K562 (cell line): ENCODE measurements around the gene PYGB. TPM values are rescaled to one million over a fixed set of nuclear protein-coding genes. Genes with fewer than 3 reads are reported as not detected.

Source experiments
- ARID4B ChIP-seq: sonication (generic); formaldehyde crosslinking; IDR thresholded peaks from 2 replicates; pipeline ENCODE4 v1.8.0; 2022; ENCODE audit warnings: mild to moderate bottlenecking, missing genetic modification reagents
- ATF1 ChIP-seq, 2 experiments: fragments of 450-650 bp in 1 of 2; IDR thresholded peaks; 2 replicates each; pipeline ENCODE4 v1.6.1; 2016; ENCODE audit warnings: missing compliant biosample characterization in 1 of 2, missing genetic modification characterization in 1 of 2
- ATF4 ChIP-seq: fragments of 450-650 bp; formaldehyde crosslinking; IDR thresholded peaks from 2 replicates; pipeline ENCODE4 v1.4.0; 2022; ENCODE audit warnings: mild to moderate bottlenecking, moderate library complexity
- BCOR ChIP-seq: fragments of 450-650 bp; IDR thresholded peaks from 2 replicates; pipeline ENCODE4 v1.6.1; 2016
- ETV6 ChIP-seq, 3 experiments: fragments of 150-350 bp in 1 of 3; sonication (generic) in 1 of 3; formaldehyde crosslinking in 1 of 3; IDR thresholded peaks; 2 replicates each; pipeline versions ENCODE4 v1.6.1 to v1.8.0; 2014 to 2022; ENCODE audit warnings: borderline replicate concordance in 2 of 3, low read depth in 2 of 3, antibody characterized with exemption in 1 of 3, low read length in 1 of 3, mild to moderate bottlenecking in 1 of 3, missing genetic modification reagents in 1 of 3
- NR2C2 ChIP-seq, 2 experiments: fragments of 200-800 bp in 1 of 2; sonication (Bioruptor generic) in 1 of 2; sonication (generic) in 1 of 2; formaldehyde crosslinking in 1 of 2; IDR thresholded peaks; 2 replicates each; pipeline versions ENCODE4 v1.6.1 to v1.8.0; 2016 to 2022; ENCODE audit warnings: mild to moderate bottlenecking in 1 of 2, missing compliant biosample characterization in 1 of 2, missing genetic modification characterization in 1 of 2, missing genetic modification reagents in 1 of 2
- SRF ChIP-seq, 2 experiments: fragments of 250-450, 450-650 bp in 1 of 2; sonication (Bioruptor Pico) in 1 of 2; sonication (generic) in 1 of 2; formaldehyde crosslinking; IDR thresholded peaks; 2 replicates each; pipeline versions ENCODE4 v1.5.0 to v1.5.1; 2020 to 2022; ENCODE audit warnings: mild to moderate bottlenecking in 1 of 2, missing genetic modification reagents in 1 of 2
- TEAD1 ChIP-seq, 2 experiments: fragments of 450-650 bp in 1 of 2; sonication (generic) in 1 of 2; formaldehyde crosslinking; IDR thresholded peaks; 2 replicates each; pipeline versions ENCODE4 v1.4.0 to v1.8.0; 2020 to 2022; ENCODE audit warnings: mild to moderate bottlenecking in 2 of 2, missing genetic modification reagents in 1 of 2
- ZBTB40 ChIP-seq, 2 experiments: fragments of 450-650 bp in 1 of 2; sonication (generic) in 1 of 2; formaldehyde crosslinking in 1 of 2; IDR thresholded peaks; 2 replicates each; pipeline versions ENCODE4 v1.7.1 to v1.9.0; 2016 to 2022; ENCODE audit warnings: inconsistent platforms in 1 of 2, mild to moderate bottlenecking in 1 of 2, missing genetic modification reagents in 1 of 2
- ZC3H8 ChIP-seq: fragments of 450-650 bp; IDR thresholded peaks from 2 replicates; pipeline ENCODE4 v1.6.1; 2017
- ZNF589 ChIP-seq: fragments of 200-800 bp; sonication (Bioruptor generic); IDR thresholded peaks from 2 replicates; pipeline ENCODE4 v1.6.1; 2016; ENCODE audit warnings: low read depth, missing genetic modification characterization, missing compliant biosample characterization
- ZNF785 ChIP-seq: fragments of 250-450 bp; sonication (Bioruptor Pico); IDR thresholded peaks from 2 replicates; pipeline ENCODE4 v1.4.0; 2020; ENCODE audit warnings: mild to moderate bottlenecking
- polyA plus RNA-seq, 8 experiments: library from polyadenylated mRNA; depleted of rRNA in 4 of 8; stranded (reverse) in 5 of 8; unstranded in 3 of 8; fragments of >200 nt; fragmentation: Nextera tagmentation in 2 of 8; fragmentation: Illumina TruSeq in 1 of 8; extraction: Ambion mirVana in 2 of 8; extraction: Trizol in 1 of 8; gene quantifications; 2 replicates each; pipeline versions ENCODE4 v1.2.1 to v1.2.3, GENCODE V29; 2011 to 2014; ENCODE audit warnings: inconsistent platforms in 1 of 8, missing spikeins in 1 of 8
- total RNA-seq, 7 experiments: library from RNA; depleted of rRNA in 6 of 7; stranded (reverse); fragments of >200 nt in 6 of 7; fragmentation: Illumina TruSeq in 2 of 7; extraction: Trizol in 2 of 7; gene quantifications; 2 replicates each; pipeline versions ENCODE4 v1.2.1 to v1.2.3, GENCODE V29; 2011 to 2021; ENCODE audit warnings: low replicate concordance in 1 of 7

Gene PYGB
- total and polyA plus RNA-seq, 9 of the 15 experiments (the other 6 are each of a cell fraction or from before 2014, with no cell fraction given), result 0.34 to 18.0 (median 9.8) TPM

GRCh38 chr20:25223179-25223661 is 24.7 kb upstream of the PYGB start (continued):
- no peak for TF ChIP-seq ZBTB40 (IDR thresholded peaks at IDR 0.05)
- no peak for TF ChIP-seq ZBTB40 (CRISPR knock-in tag; IDR thresholded peaks at IDR 0.05)
- TF ChIP-seq ZC3H8, result no peak
- no peak for TF ChIP-seq TEAD1 (CRISPR knock-in tag; IDR thresholded peaks at IDR 0.05)
- no peak for TF ChIP-seq ARID4B
- no peak for TF ChIP-seq BCOR
- no peak for TF ChIP-seq ATF1 (CRISPR knock-in tag; IDR thresholded peaks at IDR 0.05)
- no peak for TF ChIP-seq ATF1 (tag; IDR thresholded peaks at IDR 0.05)
- TF ChIP-seq NR2C2 (CRISPR knock-in tag; IDR thresholded peaks at IDR 0.05), result no peak
- TF ChIP-seq NR2C2 (tag; IDR thresholded peaks at IDR 0.05), result no peak
- no peak for TF ChIP-seq ZNF589 (CRISPR knock-in tag)
- no peak for TF ChIP-seq ATF4 (CRISPR knock-in tag)
- TF ChIP-seq SRF (CRISPR knock-in tag; IDR thresholded peaks at IDR 0.05), result 0 out of 4 replicates have a peak, but pooled peaks of 1 of the 2 experiments have one; percentile 54
- TF ChIP-seq ETV6 (IDR thresholded peaks at IDR 0.05; ENCODE audit: borderline replicate concordance in 1 of 2, low read depth in 2 of 2, low read length in 1 of 2), result no peak
- TF ChIP-seq ETV6 (CRISPR knock-in tag; IDR thresholded peaks at IDR 0.05; ENCODE audit: borderline replicate concordance), result no peak
- no peak for TF ChIP-seq ZNF785 (CRISPR knock-in tag)
